ENCODE measurements around the gene ITGAE.

The ITGAE gene

GRCh38 chr17:3723556-3724377 lies 77.2 kb downstream of the ITGAE start, which contains the start of gene HASPIN:
TSS of gene HASPIN (plus strand) at chr17:3723903. CDS start at chr17:3723936, 33 bp downstream.
- CTCF ChIA-PET = interaction anchor here (1.0 to 8.0 kb wide), 12 partner anchors 9 to 190 kb away, joined by 3 to 88 read pairs (median 4); partner anchors contain the start of gene NCBP3
- DNase-seq (ENCODE audit: low read depth, low spot score) = no peak
- peak within 1 kb of the TSS; percentile 87 for H3K4me3 ChIP-seq (ENCODE audit: low read depth, low read length)
- peak; percentile 42 for TF ChIP-seq CTCF (IDR thresholded peaks at IDR 0.05; ENCODE audit: insufficient read depth, low read length, missing control alignments)
- POLR2A ChIA-PET = interaction anchor here (0.7 to 1.7 kb wide), 2 partner anchors 13 to 88 kb away, joined by 3 to 4 read pairs; partner anchors contain the start of genes CTNS and SHPK

DNA sequence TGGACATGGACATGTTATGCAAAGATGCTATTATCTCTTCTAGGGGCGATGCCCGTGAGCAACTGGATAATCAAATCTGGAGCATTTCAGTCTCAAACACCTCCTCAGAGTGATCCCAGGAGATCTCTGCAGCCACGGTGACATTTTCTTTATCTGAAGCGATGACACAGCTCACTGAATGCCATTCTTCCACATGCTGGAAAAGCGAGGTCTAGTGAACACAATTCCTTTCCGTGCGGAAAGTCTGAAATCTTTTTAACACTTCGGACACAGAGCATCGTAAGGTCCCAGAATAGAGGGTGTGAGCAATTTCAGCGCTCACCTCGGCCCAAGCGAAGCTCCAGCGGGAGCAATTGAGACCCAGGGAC lies 77.8 kb downstream of the ITGAE start:
- POLR2A ChIA-PET = interaction anchor here (1.7 kb wide), 1 partner anchor 87 kb away, joined by 4 read pairs; the partner anchor contains the start of genes CTNS and SHPK

GRCh38 chr17:3722716-3723115 lies 78.3 kb downstream of the ITGAE start:
- CTCF ChIA-PET = interaction anchor here (0.7 to 8.0 kb wide), 13 partner anchors 8 to 191 kb away, joined by 3 to 88 read pairs (median 4); partner anchors contain the start of gene NCBP3
- H3K4me3 ChIP-seq (ENCODE audit: low read depth, low read length) = peak overlapping the region; percentile 87

More for the DNA sequence above, 77.8 kb downstream of the ITGAE start:
- no peak for TF ChIP-seq CTCF (IDR thresholded peaks at IDR 0.05; ENCODE audit: insufficient read depth, low read length, missing control alignments)
- peak overlapping the region; percentile 87 for H3K4me3 ChIP-seq (ENCODE audit: low read depth, low read length)
- no peak for DNase-seq (ENCODE audit: low read depth, low spot score)
- CTCF ChIA-PET = interaction anchor here (0.7 to 8.0 kb wide), 13 partner anchors 8 to 191 kb away, joined by 3 to 88 read pairs (median 4); partner anchors contain the start of gene NCBP3

GRCh38 chr17:3719265-3719664 lies 81.7 kb downstream of the ITGAE start:
- ChIA-PET POLR2A (no interaction called here), CTCF (interaction anchor here (0.7 to 8.0 kb wide), 3 partner anchors 17 to 108 kb away, joined by 3 to 88 read pairs (median 3); no protein-coding TSS in a partner anchor)
- H3K4me3 ChIP-seq (ENCODE audit: low read depth, low read length) = no peak overlapping the region
- no peak for DNase-seq (ENCODE audit: low read depth, low spot score)
- no peak for TF ChIP-seq CTCF (IDR thresholded peaks at IDR 0.05; ENCODE audit: insufficient read depth, low read length, missing control alignments)

More at GRCh38 chr17:3722716-3723115, 78.3 kb downstream of the ITGAE start:
- DNase-seq (ENCODE audit: low read depth, low spot score) = no peak
- POLR2A ChIA-PET = interaction anchor here (1.7 kb wide), 1 partner anchor 86 kb away, joined by 4 read pairs; the partner anchor contains the start of genes CTNS and SHPK
- TF ChIP-seq CTCF (IDR thresholded peaks at IDR 0.05; ENCODE audit: insufficient read depth, low read length, missing control alignments) = no peak

- DNase-seq (ENCODE audit: low read depth, low spot score) = no peak
- ChIA-PET CTCF (interaction anchor here (1.4 to 8.0 kb wide), 2 partner anchors 18 to 109 kb away, joined by 3 to 88 read pairs; no protein-coding TSS in a partner anchor), POLR2A (no interaction called here)
- no peak for TF ChIP-seq CTCF (IDR thresholded peaks at IDR 0.05; ENCODE audit: insufficient read depth, low read length, missing control alignments)
- no peak overlapping the region for H3K4me3 ChIP-seq (ENCODE audit: low read depth, low read length)
These were observed 82.8 kb downstream of the ITGAE start for GRCh38 chr17:3718201-3718600.

- no peak for TF ChIP-seq CTCF (IDR thresholded peaks at IDR 0.05; ENCODE audit: insufficient read depth, low read length, missing control alignments)
- DNase-seq (ENCODE audit: low read depth, low spot score) = no peak
- H3K4me3 ChIP-seq (ENCODE audit: low read depth, low read length) = no peak overlapping the region
- ChIA-PET POLR2A (no interaction called here), CTCF (interaction anchor here (2.2 kb wide), 1 partner anchor 8 kb away, joined by 6 read pairs; the partner anchor contains the start of gene HASPIN)
These were observed 85.7 kb downstream of the ITGAE start for GRCh38 chr17:3715296-3715695.

Data from AG04449 (cell line).